Activated T-cell treated with anti-CD3 and anti-CD28 coated beads, Interleukin-2, amount 50 U/mL, for 4 hours (primary cell): ENCODE data around the gene TMEM134. TPM values are rescaled to one million over a fixed set of nuclear protein-coding genes. Genes with fewer than 3 reads are reported as not detected.
"Not testable (repeated sequence)": the region's sequence is repeated elsewhere in the genome, so short reads cannot be mapped to it uniquely, and the experiment has no call there.

Source experiments
- ATAC-seq, 2 donors: fragments of 200-7000 bp; cut with Tn5 transposase; one replicate each; pipeline ENCODE4 v1.10.0; 2021
- DNase-seq: peaks from one replicate; pipeline ENCODE4 v3.0.0-alpha.2; 2020
- H3K27me3 Mint-ChIP-seq: one replicate; pipeline ENCODE4 v1.8.0; 2021; ENCODE audit warnings: low read depth, mixed read lengths
- H3K36me3 Mint-ChIP-seq: one replicate; pipeline ENCODE4 v1.8.0; 2022; ENCODE audit warnings: mixed read lengths; ENCODE audit not compliant: insufficient read depth
- H3K4me1 Mint-ChIP-seq: one replicate; pipeline ENCODE4 v1.8.0; 2021; ENCODE audit warnings: low read depth, mixed read lengths
- H3K4me3 Mint-ChIP-seq: one replicate; pipeline ENCODE4 v1.8.0; 2021; ENCODE audit warnings: mild to moderate bottlenecking, moderate library complexity, mixed read lengths
- H3K9me3 Mint-ChIP-seq: one replicate; pipeline ENCODE4 v1.8.0; 2021; ENCODE audit warnings: mixed read lengths
- total RNA-seq, 3 donors: library from RNA; stranded (reverse); gene quantifications; one replicate each; pipeline ENCODE4 v1.2.1, GENCODE V29; 2021

The TMEM134 gene
- total RNA-seq, 3 donors from 2014 or later = 31.1 to 36.3 (median 32.9) TPM

DNA sequence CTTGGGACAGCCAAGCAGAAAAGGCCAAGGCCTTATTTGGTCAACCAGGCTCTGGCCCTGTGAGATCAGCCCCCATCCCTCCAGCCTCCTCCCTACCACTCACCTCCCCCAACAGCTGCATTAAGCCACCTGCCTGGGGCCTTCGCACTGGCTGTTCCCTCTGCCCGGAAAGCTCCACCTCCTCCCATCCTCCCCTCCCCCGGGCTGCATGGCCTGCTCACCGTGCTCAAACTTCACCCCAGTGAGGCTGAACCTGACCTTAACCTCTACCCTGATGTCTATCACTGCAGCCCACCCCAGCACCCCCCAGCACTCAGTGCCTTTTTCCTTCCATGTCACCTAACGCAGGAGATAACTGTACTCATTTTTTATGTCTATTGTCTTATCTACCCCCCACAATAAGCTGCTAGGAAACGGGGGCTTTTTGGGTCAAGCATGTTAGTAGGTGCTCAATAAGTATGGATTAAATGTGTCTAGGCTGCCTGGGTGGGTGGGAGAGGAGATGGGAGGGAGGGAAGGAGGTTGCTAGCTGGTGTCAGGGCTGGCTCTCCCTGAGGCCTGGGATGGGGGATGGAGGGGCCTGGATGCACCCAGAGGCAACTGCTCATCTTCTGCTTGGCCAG lies 32.5 kb downstream of the TMEM134 start:
- H3K4me3 Mint-ChIP-seq = peak overlapping the region; percentile 87
- peak; percentile 27 to 31 for ATAC-seq
- DNase-seq = peak; percentile 55
- no peaks in the 10 kb centered on the region for H3K9me3 Mint-ChIP-seq
- H3K4me1 Mint-ChIP-seq = peaks cover 69% of the 10 kb centered on the region
- H3K36me3 Mint-ChIP-seq = peaks cover 19% of the 10 kb centered on the region
- no peaks in the 10 kb centered on the region for H3K27me3 Mint-ChIP-seq

DNA sequence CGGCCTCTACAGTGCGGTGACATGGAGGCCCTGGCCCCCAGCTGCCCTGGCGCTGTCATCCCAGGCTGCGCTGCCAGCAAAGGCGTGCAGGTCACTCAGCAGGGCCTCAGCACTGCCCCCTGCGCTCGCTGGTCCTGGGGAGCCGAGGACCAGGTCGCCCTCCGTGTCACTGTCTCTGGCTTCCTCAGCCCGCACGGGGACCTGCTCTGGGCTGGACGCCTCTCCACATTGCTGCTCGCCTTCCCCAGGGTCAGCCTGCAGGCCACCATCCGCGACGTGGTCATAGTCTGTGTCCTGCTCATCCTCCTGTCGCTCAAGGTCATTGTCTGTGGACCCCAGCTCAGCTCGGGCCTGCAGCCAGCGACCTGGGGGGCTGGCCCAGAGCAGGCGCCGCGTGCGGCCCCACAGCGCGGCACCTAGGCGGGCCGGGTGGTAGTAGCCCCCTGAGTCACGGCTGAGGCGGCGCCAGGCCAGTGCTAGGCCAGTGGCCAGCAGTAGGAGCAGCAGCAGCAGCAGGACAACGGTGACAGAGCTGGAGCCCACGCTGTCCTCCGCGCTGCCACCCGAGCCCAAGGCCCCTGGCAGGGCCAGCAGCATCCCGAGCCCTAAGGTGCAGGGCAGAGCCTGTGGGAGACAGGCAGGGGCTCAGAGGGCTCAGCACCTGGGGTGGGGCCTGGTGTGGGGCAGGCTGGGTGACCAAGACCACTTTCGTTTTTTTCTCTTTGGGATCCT lies 33.2 kb downstream of the TMEM134 start:
- no peaks in the 10 kb centered on the region for H3K9me3 Mint-ChIP-seq
- H3K4me1 Mint-ChIP-seq = peaks cover 66% of the 10 kb centered on the region
- peaks cover 20% of the 10 kb centered on the region for H3K36me3 Mint-ChIP-seq
- ATAC-seq (peak in 1 of 2 donors; percentile 0), DNase-seq (no peak)
- H3K4me3 Mint-ChIP-seq = peak overlapping the region; percentile 87
- no peaks in the 10 kb centered on the region for H3K27me3 Mint-ChIP-seq

DNA sequence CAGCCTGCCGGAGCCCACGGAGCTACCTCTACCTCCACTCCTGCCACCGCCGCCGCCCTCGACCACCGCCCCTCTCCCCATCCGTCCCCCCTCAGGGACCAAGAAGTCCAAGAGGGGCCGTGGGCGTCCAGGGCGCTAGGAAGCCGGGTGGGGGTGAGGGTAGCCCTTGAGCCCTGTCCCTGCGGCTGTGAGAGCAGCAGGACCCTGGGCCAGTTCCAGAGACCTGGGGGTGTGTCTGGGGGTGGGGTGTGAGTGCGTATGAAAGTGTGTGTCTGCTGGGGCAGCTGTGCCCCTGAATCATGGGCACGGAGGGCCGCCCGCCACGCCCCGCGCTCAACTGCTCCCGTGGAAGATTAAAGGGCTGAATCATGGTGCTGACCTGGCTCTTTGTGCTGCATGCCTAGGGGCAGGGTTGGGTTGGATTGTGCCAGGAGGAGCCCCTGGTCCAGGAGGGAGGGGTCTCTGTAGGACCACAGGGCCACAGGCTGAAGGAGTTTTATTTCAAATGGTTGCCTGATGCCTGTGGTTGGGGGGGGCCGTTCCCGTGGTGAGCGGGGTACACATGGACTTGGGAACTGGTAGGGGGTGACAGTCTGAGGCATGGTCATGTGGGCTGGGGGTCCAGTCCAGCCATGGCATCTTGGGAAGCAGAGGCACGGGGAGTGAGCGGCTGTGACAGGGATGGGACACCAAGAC lies 33.9 kb downstream of the TMEM134 start:
- Mint-ChIP-seq H3K4me3 (peak overlapping the region; percentile 87), H3K9me3 (no peaks in the 10 kb centered on the region), H3K27me3 (no peaks in the 10 kb centered on the region), H3K4me1 (peaks cover 62% of the 10 kb centered on the region), H3K36me3 (peaks cover 20% of the 10 kb centered on the region)
- ATAC-seq (no peak), DNase-seq (no peak)

DNA sequence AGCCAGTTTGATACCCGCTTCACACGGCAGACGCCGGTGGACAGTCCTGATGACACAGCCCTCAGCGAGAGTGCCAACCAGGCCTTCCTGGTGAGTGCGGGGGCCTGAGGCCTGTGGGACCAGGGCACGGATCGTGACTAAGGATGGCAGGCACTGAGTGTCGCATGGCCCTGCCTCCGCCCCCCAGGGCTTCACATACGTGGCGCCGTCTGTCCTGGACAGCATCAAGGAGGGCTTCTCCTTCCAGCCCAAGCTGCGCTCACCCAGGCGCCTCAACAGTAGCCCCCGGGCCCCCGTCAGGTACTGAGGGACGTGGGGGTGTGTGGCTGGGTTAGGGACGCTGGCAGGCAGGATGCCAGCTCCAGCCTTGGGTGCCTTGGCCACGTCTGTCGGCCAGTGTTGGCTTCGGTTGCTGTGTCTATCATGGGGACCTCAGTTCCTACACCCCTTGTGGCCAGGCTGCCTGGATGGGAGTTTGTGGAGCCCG lies 34.6 kb downstream of the TMEM134 start:
- Mint-ChIP-seq H3K36me3 (peaks cover 20% of the 10 kb centered on the region), H3K9me3 (no peaks in the 10 kb centered on the region), H3K27me3 (no peaks in the 10 kb centered on the region), H3K4me3 (peak overlapping the region; percentile 38), H3K4me1 (peaks cover 55% of the 10 kb centered on the region)
- ATAC-seq (peak in 1 of 2 donors; percentile 6), DNase-seq (no peak)

DNA sequence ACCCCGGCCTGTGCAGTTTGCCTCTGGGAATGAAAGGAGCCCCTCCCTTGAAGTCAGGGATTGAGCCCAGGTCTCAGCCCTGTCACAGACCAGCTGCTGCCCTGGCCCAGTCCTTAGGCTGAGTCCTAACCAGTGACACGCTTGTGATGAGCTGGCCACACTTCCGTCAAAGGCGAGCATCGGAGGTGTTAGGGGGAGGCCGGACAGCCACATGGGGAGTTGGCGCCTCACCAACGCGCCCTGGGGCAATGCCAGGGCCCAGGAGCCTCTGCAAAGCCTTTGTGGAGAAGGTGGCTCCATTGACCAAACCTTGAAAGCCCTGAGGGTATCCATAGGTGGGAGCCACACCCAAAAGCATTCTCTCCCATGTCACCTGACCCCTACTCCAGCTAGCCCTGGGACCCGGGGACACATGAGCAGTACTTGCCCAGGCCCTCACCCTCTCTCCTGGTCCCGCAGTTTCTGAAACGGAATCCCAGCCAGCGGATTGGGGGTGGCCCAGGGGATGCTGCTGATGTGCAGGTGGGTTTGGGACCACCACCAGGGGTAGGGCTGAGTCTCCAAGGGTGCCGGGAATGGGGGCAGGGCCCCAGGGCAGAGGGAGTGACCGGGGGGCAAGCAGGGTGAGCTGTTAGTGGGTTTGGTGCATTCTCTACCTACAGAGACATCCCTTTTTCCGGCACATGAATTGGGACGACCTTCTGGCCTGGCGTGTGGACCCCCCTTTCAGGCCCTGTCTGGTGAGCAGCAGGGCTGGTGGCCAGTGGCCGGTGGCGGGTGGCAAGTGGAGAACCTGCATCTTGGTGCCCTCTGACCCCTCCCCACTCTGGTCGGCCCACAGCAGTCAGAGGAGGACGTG lies 35.3 kb downstream of the TMEM134 start:
- Mint-ChIP-seq H3K4me1 (peaks cover 48% of the 10 kb centered on the region), H3K4me3 (peak overlapping the region; percentile 38), H3K36me3 (peaks cover 20% of the 10 kb centered on the region), H3K9me3 (no peaks in the 10 kb centered on the region), H3K27me3 (no peaks in the 10 kb centered on the region)
- DNase-seq (no peak), ATAC-seq (no peak)

DNA sequence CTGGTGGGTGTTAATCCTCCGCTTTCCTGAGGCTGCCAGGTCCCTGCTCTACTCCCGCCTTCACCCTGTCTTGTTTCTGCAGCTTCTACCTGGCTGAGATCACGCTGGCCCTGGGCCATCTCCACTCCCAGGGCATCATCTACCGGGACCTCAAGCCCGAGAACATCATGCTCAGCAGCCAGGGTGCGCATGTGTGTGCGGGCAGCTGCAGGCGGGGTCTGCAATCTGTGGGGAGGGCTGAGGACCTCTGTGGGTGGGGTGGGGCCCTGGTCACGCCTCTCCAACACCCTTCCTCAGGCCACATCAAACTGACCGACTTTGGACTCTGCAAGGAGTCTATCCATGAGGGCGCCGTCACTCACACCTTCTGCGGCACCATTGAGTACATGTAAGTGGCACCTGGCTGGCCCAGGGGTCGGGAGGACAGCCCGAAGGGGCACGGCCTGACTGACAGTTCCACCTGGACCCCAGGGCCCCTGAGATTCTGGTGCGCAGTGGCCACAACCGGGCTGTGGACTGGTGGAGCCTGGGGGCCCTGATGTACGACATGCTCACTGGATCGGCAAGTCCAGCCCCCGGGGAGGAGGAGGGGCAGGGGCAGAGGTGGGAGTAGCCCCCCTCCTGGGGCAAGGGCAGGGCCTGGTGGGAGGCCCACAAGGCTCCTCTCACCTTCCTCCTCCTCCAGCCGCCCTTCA lies 36.2 kb downstream of the TMEM134 start:
- H3K4me3 Mint-ChIP-seq = no peak overlapping the region
- no peaks in the 10 kb centered on the region for H3K9me3 Mint-ChIP-seq
- ATAC-seq (no peak), DNase-seq (no peak)
- H3K36me3 Mint-ChIP-seq = peaks cover 20% of the 10 kb centered on the region
- H3K4me1 Mint-ChIP-seq = peaks cover 50% of the 10 kb centered on the region
- H3K27me3 Mint-ChIP-seq = no peaks in the 10 kb centered on the region

DNA sequence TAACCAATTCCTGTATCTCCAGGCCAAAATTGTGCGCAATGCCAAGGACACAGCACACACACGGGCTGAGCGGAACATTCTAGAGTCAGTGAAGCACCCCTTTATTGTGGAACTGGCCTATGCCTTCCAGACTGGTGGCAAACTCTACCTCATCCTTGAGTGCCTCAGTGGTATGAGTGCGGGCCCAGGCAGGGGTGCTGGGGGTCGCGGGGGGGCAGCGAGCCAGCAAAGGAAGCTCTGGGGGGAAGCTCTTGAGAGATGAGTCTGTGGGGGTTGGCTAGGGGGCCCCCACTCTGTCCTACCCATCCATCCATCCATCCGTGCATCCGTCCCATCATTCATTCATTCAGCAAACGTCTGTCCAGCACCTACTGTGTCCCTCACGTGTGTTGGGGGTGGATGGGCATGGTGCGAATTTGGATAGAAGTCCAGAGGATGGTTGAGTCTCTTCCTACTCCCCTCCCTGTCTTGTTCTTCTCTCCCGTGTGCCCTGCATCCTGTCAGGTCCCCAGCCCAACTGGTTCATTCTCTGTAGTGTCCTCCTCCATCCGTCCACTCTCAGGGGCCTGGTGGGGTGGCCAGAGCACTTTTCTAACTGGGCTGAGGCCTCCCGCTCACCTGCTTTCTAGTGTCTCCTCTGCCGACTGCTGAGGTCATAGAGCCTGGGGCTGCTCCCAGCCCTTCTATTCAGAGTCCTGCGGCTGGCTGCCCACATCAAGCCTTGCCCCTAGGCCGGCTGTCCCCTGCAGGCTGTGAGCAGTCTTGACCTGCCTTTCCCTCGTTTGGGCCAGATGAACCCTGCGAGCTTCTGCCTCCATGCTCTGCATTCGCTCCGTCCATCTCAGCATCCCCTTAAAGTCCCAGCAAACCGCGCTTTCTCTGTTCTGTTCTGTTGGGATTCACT lies 37.5 kb downstream of the TMEM134 start:
- ATAC-seq (no peak), DNase-seq (no peak)
- Mint-ChIP-seq H3K4me3 (no peak overlapping the region), H3K27me3 (no peaks in the 10 kb centered on the region), H3K4me1 (peaks cover 52% of the 10 kb centered on the region), H3K36me3 (peaks cover 19% of the 10 kb centered on the region), H3K9me3 (no peaks in the 10 kb centered on the region)

DNA sequence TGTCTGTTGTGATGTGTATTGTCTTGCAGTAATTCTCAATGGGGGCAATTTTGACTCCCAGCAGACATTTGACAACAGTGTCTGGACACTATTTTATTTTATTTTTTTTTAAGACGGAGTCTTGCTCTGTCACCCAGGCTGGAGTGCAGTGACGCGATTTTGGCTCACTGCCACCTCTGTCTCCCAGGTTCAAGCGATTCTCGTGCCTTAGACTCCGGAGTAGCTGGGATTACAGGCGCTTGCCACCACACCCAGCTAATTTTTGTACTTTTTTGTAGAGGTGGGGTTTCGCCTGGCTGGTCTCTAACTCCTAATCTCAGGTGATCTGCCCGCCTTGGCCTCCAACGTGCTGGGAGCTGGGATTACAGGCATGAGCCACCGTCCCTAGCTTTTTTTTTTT lies 39.3 kb downstream of the TMEM134 start:
- no peak for ATAC-seq
- Mint-ChIP-seq H3K9me3 (no peaks in the 10 kb centered on the region), H3K4me3 (peak overlapping the region; percentile 94), H3K27me3 (no peaks in the 10 kb centered on the region), H3K4me1 (peaks cover 42% of the 10 kb centered on the region), H3K36me3 (peaks cover 12% of the 10 kb centered on the region)
- no peak for DNase-seq

DNA sequence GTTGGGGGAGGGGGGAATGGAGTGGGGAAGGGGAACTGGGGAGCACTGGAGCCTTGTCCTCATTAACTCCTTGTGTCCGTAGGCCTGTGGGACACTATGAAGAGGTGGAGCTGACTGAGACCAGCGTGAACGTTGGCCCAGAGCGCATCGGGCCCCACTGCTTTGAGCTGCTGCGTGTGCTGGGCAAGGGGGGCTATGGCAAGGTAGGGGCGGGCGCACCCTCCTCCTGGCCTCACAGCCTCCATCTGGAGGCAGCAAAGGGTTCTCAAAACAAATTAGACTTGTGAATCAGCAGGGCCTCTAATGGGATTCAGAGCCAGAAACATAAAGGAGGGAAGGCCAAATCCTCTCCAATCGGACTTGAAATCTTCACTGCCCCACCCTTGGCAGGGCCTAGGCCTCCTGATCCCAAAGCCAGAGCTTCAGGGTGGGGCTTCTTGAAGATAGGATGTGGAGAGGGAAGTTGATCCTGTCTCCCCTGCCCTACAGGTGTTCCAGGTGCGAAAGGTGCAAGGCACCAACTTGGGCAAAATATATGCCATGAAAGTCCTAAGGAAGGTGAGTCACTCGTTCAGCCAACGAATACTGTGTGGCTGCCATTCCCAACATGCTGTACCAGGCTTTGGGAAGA lies 39.9 kb downstream of the TMEM134 start:
- Mint-ChIP-seq H3K9me3 (no peaks in the 10 kb centered on the region), H3K27me3 (no peaks in the 10 kb centered on the region), H3K4me3 (peak overlapping the region; percentile 94), H3K36me3 (peaks cover 10% of the 10 kb centered on the region), H3K4me1 (peaks cover 40% of the 10 kb centered on the region)
- DNase-seq (no peak), ATAC-seq (no peak)

DNA sequence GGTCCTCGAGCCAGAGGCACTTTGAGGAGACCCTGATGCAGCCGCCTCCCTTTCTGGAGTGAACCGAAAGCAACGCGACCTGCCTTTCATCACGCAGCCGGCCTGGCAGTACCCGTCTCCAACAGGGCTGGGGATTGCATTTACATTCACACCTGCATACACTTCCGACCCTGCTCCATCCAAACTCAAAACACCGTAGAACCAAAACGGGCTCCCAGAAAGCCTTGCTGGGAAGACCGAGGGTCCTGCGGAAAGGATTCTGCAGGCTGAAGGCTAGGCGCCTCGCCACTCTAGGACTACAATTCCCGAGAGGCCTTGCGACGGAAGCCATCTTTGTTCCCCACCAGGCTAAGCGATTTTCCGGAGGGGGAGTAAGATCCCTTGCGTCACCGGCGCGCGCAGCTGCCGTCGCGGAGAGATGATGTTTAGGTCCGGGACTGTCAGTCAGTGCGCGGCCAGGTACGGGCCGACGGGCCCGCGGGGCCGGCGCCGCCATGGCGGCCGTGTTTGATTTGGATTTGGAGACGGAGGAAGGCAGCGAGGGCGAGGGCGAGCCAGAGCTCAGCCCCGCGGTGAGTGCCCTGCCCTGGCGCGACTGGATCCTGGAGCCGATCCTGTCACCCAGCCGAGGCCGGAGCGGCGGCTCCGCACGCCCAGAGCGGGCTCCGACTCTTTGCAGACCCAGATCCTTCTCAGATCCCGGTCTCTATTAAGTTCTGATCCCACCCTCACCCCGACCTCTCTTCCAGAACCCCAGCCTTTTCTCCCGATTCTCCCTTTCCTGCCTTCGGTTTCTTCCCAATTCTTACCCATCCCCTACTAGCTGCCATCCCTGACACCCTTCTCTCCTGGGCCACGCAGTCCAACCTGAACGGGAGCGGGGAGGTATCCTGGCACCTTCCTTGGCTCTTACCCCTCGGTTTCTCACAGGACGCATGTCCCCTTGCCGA lies 40.7 kb downstream of the TMEM134 start, which contains the start of gene RPS6KB2:
Gene RPS6KB2, plus strand, starts transcription at position 443 of the 950 bp plus-strand sequence. Its CDS starts 52 bp downstream, at position 495.
- Mint-ChIP-seq H3K27me3 (no peaks in the 10 kb centered on the region), H3K4me1 (peaks cover 33% of the 10 kb centered on the region), H3K4me3 (peak within 1 kb of the TSS; percentile 94)

DNA sequence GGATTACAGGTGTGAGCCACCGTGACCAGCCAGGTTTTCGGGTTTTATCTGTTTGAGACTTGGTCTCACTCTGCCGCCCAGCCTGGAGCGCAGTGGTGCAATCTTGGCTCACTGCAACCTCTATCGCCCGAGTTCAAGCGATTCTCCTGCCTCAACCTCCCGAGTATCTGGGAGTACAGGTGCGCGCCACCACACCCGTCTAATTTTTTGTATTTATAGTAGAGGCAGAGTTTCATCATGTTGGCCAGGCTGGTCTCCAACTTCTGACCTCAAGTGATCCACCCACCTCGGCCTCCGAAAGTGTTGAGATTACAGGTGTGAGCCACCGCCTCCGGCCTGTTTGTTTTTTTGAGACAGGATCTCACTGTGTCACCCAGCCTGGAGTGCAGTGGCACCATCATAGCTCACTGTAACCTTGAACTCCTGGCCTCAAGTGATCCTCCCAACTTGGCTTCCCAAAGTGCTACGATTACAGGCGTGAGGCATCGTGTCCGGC lies 41.6 kb downstream of the TMEM134 start:
- H3K36me3 Mint-ChIP-seq, H3K9me3 Mint-ChIP-seq, H3K27me3 Mint-ChIP-seq, ATAC-seq, DNase-seq: not testable (repeated sequence)
- Mint-ChIP-seq H3K4me1 (peaks cover 25% of the 10 kb centered on the region), H3K4me3 (peak overlapping the region; percentile 94)

More for the DNA sequence above, 40.7 kb downstream of the TMEM134 start, which contains the start of gene RPS6KB2:
- DNase-seq (peak; percentile 99), ATAC-seq (peak; percentile 93 to 95)
- H3K36me3 Mint-ChIP-seq = peaks cover 9% of the 10 kb centered on the region
- no peaks in the 10 kb centered on the region for H3K9me3 Mint-ChIP-seq
